ENCODE measurements around the gene ZNF860.

GRCh38 chr3:31934866-31935265, 46.7 kb upstream of the ZNF860 start:
- TF ChIP-seq CTCF (IDR thresholded peaks at IDR 0.05) = no peak
- TF ChIP-seq EP300 (IDR thresholded peaks at IDR 0.05) = no peak

All from esophagus muscularis mucosa (tissue), 3 donors.